ENCODE measurements around the gene GPR15LG.

The GPR15LG gene

DNA sequence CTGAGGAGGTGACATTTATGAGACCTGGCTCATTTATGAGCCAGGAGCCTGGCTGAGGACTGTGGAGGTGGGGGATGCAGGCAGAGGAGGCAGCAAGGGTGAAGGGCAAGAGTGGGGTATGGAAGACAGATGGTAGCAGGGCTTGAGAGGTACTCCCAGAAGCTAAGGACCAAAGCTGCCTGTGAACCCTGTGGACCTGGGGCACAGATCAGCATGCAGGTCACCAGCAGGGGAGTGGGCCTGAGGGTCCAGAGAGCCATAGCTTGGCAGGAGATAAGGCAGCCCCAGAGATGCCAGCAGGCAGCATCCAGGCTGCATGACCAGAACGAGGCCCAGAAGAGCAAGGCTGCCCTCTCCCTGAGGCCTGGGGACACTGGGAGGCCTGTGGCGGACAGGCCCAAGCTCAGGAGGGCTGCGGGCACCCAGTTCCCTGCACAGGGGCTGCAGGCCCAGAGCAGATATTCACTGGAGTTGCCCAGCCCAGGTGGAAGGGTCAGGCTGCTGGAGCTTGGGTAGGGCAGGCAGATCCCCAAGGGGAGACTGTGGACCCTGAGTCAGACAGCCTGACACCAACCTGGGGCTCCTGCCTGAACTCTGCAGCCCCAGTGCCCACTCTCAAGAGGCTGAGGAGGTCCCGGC, 3.4 kb downstream of the GPR15LG start:
- no peaks in the 10 kb centered on the region for H3K79me2 ChIP-seq (ENCODE audit: insufficient read depth, low read length)
- no peaks in the 10 kb centered on the region for H3F3A ChIP-seq (ENCODE audit: insufficient read depth, low read length)
- H3K27me3 ChIP-seq (ENCODE audit: insufficient read depth, low read length): no peaks in the 10 kb centered on the region
- H3K9me2 ChIP-seq (ENCODE audit: low read depth, low read length): no peaks in the 10 kb centered on the region
- peak overlapping the region; percentile 17; the same call in 1 of the 2 replicates for H3K9ac ChIP-seq (ENCODE audit: low read length)
- no peaks in the 10 kb centered on the region for H4K20me1 ChIP-seq (ENCODE audit: insufficient read depth, low read length)
- no peak overlapping the region for H3K4me3 ChIP-seq (ENCODE audit: low read depth, low read length, poor library complexity, severe bottlenecking)
- H2AFZ ChIP-seq (ENCODE audit: low read length): no peak overlapping the region
- peak overlapping the region; percentile 86 for H3K27ac ChIP-seq (ENCODE audit: low read depth, low read length, poor library complexity, severe bottlenecking)
- H3K9me3 ChIP-seq (ENCODE audit: low read length): no peaks in the 10 kb centered on the region
- TF ChIP-seq EZH2 (IDR thresholded peaks at IDR 0.05; ENCODE audit: borderline replicate concordance, low read length): no peak
- TF ChIP-seq, protein P1, sequence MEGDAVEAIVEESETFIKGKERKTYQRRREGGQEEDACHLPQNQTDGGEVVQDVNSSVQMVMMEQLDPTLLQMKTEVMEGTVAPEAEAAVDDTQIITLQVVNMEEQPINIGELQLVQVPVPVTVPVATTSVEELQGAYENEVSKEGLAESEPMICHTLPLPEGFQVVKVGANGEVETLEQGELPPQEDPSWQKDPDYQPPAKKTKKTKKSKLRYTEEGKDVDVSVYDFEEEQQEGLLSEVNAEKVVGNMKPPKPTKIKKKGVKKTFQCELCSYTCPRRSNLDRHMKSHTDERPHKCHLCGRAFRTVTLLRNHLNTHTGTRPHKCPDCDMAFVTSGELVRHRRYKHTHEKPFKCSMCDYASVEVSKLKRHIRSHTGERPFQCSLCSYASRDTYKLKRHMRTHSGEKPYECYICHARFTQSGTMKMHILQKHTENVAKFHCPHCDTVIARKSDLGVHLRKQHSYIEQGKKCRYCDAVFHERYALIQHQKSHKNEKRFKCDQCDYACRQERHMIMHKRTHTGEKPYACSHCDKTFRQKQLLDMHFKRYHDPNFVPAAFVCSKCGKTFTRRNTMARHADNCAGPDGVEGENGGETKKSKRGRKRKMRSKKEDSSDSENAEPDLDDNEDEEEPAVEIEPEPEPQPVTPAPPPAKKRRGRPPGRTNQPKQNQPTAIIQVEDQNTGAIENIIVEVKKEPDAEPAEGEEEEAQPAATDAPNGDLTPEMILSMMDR (IDR thresholded peaks at IDR 0.05; ENCODE audit: low read length): no peak
- no peaks in the 10 kb centered on the region for H3K36me3 ChIP-seq (ENCODE audit: insufficient read depth, low read length)
- H3K4me2 ChIP-seq (ENCODE audit: low read length): peak overlapping the region; percentile 25; the same call in 1 of the 2 replicates
- peaks cover 48% of the 10 kb centered on the region for H3K4me1 ChIP-seq (ENCODE audit: insufficient read depth, low read length, severe bottlenecking)

DNA sequence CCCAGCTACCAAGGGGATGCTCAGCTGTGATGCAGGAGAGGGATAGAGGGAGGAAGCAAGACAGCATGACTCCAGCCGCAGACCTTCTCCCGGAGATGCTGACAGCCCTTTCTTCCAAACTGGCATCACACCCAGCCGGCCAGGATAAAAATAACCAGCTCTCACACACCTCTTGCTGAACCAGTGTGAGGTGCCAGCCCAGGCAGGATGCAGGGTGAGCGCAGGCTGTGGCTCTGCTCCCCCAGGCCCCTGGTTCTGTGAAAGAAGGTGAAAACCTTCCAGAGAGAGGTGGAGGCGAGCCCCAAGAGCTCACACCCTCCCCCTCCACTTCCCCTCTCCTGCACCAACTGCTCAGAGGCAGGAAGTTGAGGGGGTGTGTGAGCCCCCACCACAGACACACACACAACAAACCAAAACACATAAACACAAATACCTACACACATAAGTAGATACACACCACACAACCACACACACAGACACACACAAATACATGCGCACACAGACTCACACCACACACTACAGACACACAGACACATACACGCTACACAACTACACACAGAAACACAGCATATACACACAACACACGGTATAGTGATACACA, 4.0 kb downstream of the GPR15LG start:
- no peaks in the 10 kb centered on the region for H3K36me3 ChIP-seq (ENCODE audit: insufficient read depth, low read length)
- H3K4me1 ChIP-seq (ENCODE audit: insufficient read depth, low read length, severe bottlenecking): peaks cover 41% of the 10 kb centered on the region
- H3K9me3 ChIP-seq (ENCODE audit: low read length): no peaks in the 10 kb centered on the region
- H3K9me2 ChIP-seq (ENCODE audit: low read depth, low read length): no peaks in the 10 kb centered on the region
- peak overlapping the region; percentile 17; the same call in 1 of the 2 replicates for H3K9ac ChIP-seq (ENCODE audit: low read length)
- H3K27ac ChIP-seq (ENCODE audit: low read depth, low read length, poor library complexity, severe bottlenecking): peak overlapping the region; percentile 86
- H3K79me2 ChIP-seq (ENCODE audit: insufficient read depth, low read length): no peaks in the 10 kb centered on the region
- H4K20me1 ChIP-seq (ENCODE audit: insufficient read depth, low read length): no peaks in the 10 kb centered on the region
- H3K4me2 ChIP-seq (ENCODE audit: low read length): peak overlapping the region; percentile 25; the same call in 1 of the 2 replicates
- H3K4me3 ChIP-seq (ENCODE audit: low read depth, low read length, poor library complexity, severe bottlenecking): no peak overlapping the region
- no peaks in the 10 kb centered on the region for H3F3A ChIP-seq (ENCODE audit: insufficient read depth, low read length)
- H3K27me3 ChIP-seq (ENCODE audit: insufficient read depth, low read length): no peaks in the 10 kb centered on the region
- H2AFZ ChIP-seq (ENCODE audit: low read length): no peak overlapping the region
- TF ChIP-seq, protein P1 (IDR thresholded peaks at IDR 0.05; ENCODE audit: low read length): no peak
- no peak for TF ChIP-seq EZH2 (IDR thresholded peaks at IDR 0.05; ENCODE audit: borderline replicate concordance, low read length)

DNA sequence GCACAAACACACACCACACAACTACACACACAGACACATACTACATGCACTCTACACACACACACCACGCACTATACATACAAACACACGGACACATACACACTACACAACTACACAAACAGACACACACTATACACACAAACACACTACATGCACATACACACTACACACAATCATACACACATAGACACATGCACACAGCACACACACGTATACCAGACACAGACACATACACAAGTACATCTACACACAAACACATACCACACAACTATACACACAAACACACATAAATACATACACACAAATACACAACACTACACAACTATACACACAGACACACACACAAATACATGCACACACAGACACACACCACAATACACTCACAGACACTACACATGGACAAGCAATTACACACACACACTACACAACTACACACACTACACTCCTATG, 4.6 kb downstream of the GPR15LG start:
- H3F3A ChIP-seq (ENCODE audit: insufficient read depth, low read length): no peaks in the 10 kb centered on the region
- H2AFZ ChIP-seq (ENCODE audit: low read length): no peak overlapping the region
- no peaks in the 10 kb centered on the region for H3K79me2 ChIP-seq (ENCODE audit: insufficient read depth, low read length)
- TF ChIP-seq, protein P1 (IDR thresholded peaks at IDR 0.05; ENCODE audit: low read length): no peak
- no peak for TF ChIP-seq EZH2 (IDR thresholded peaks at IDR 0.05; ENCODE audit: borderline replicate concordance, low read length)
- H3K27ac ChIP-seq (ENCODE audit: low read depth, low read length, poor library complexity, severe bottlenecking): peak overlapping the region; percentile 86
- peak overlapping the region; percentile 25; the same call in 1 of the 2 replicates for H3K4me2 ChIP-seq (ENCODE audit: low read length)
- H3K36me3 ChIP-seq (ENCODE audit: insufficient read depth, low read length): no peaks in the 10 kb centered on the region
- no peak overlapping the region for H3K4me3 ChIP-seq (ENCODE audit: low read depth, low read length, poor library complexity, severe bottlenecking)
- no peaks in the 10 kb centered on the region for H4K20me1 ChIP-seq (ENCODE audit: insufficient read depth, low read length)
- H3K27me3 ChIP-seq (ENCODE audit: insufficient read depth, low read length): no peaks in the 10 kb centered on the region
- peak overlapping the region; percentile 17; the same call in 1 of the 2 replicates for H3K9ac ChIP-seq (ENCODE audit: low read length)
- H3K4me1 ChIP-seq (ENCODE audit: insufficient read depth, low read length, severe bottlenecking): peaks cover 35% of the 10 kb centered on the region
- H3K9me2 ChIP-seq (ENCODE audit: low read depth, low read length): no peaks in the 10 kb centered on the region
- no peaks in the 10 kb centered on the region for H3K9me3 ChIP-seq (ENCODE audit: low read length)
